IMR-90 (cell line): Measurements from ENCODE around the gene GLRA2. TPM values are rescaled to one million over a fixed set of nuclear protein-coding genes. Genes with fewer than 3 reads are reported as not detected.

ENCODE experiments used
- ATAC-seq: fragments of 200-7000 bp; cut with Tn5 transposase; 2 replicates; pipeline ENCODE4 v1.9.1; 2020; ENCODE audit warnings: low read depth, mild to moderate bottlenecking, moderate library complexity
- BruUV-seq: library from RNA; stranded (reverse); fragments of 400-500 nt; replicated peaks from 2 replicates; lab custom pipeline; 2021; lab: Mats Ljungman, UMichigan
- CTCF ChIA-PET: fragments of 300-600 bp; formaldehyde crosslinking; extraction: SDS; loops from one replicate; lab custom pipeline; 2021; ENCODE audit warnings: antibody characterized with exemption; lab: Yijun Ruan, JAX
- POLR2A ChIA-PET: fragments of 300-600 bp; sonication (Branson Sonifier 250); formaldehyde crosslinking; loops from one replicate; lab custom pipeline; 2022; ENCODE audit warnings: antibody characterized with exemption; ENCODE audit not compliant: unreplicated experiment; lab: Charles Lee
- DNase-seq: peaks from one replicate; pipeline ENCODE4 v3.0.0; 2013
- H2AFZ ChIP-seq: replicated peaks from 2 replicates; pipeline ENCODE3; 2013; ENCODE audit warnings: low read length, mild to moderate bottlenecking; ENCODE audit not compliant: poor library complexity
- H2AK5ac ChIP-seq: 2 replicates; pipeline ENCODE4 v1.6.1; 2013; ENCODE audit warnings: low read depth, low read length, inconsistent platforms
- H2AK9ac ChIP-seq: replicated peaks from 2 replicates; pipeline ENCODE3; 2013; ENCODE audit warnings: mild to moderate bottlenecking, low read depth, low read length, moderate library complexity; ENCODE audit not compliant: poor library complexity
- H2BK120ac ChIP-seq: 2 replicates; pipeline ENCODE4 v1.6.1; 2013; ENCODE audit warnings: low read depth, low read length, inconsistent platforms
- H2BK15ac ChIP-seq: 3 replicates; pipeline ENCODE4 v1.6.1; 2013; ENCODE audit warnings: low read depth, low read length, inconsistent platforms
- H2BK20ac ChIP-seq: 2 replicates; pipeline ENCODE4 v1.6.1; 2013; ENCODE audit warnings: low read depth, mild to moderate bottlenecking, inconsistent platforms, low read length, moderate library complexity
- H2BK5ac ChIP-seq: 2 replicates; pipeline ENCODE4 v1.6.1; 2013; ENCODE audit warnings: mild to moderate bottlenecking, low read depth, low read length, inconsistent platforms; ENCODE audit not compliant: poor library complexity, severe bottlenecking
- H3K14ac ChIP-seq: replicated peaks from 2 replicates; pipeline ENCODE4 v1.6.1; 2013; ENCODE audit warnings: low read depth, low read length, inconsistent platforms
- H3K18ac ChIP-seq: 2 replicates; pipeline ENCODE4 v1.6.1; 2013; ENCODE audit warnings: low read depth, low read length, control low read depth
- H3K23ac ChIP-seq: 2 replicates; pipeline ENCODE4 v1.6.1; 2013; ENCODE audit warnings: low read depth, low read length, inconsistent platforms
- H3K27ac ChIP-seq: 2 replicates; pipeline ENCODE4 v1.5.1; 2013; ENCODE audit warnings: mild to moderate bottlenecking, control low read depth, low read length; ENCODE audit not compliant: insufficient read depth
- H3K27me3 ChIP-seq: 2 replicates; pipeline ENCODE4 v1.6.1; 2013; ENCODE audit warnings: low read length; ENCODE audit not compliant: control insufficient read depth, insufficient read depth
- H3K36me3 ChIP-seq: 2 replicates; pipeline ENCODE4 v1.6.1; 2013; ENCODE audit warnings: low read length, mixed read lengths; ENCODE audit not compliant: control insufficient read depth, insufficient read depth
- H3K4ac ChIP-seq: 2 replicates; pipeline ENCODE4 v1.6.1; 2013; ENCODE audit warnings: low read depth, low read length, inconsistent platforms
- H3K4me1 ChIP-seq: 2 replicates; pipeline ENCODE4 v1.6.1; 2013; ENCODE audit warnings: low read length, mixed read lengths; ENCODE audit not compliant: control insufficient read depth, insufficient read depth
- H3K4me2 ChIP-seq: 2 replicates; pipeline ENCODE4 v1.6.1; 2013; ENCODE audit warnings: low read depth, mild to moderate bottlenecking, control low read depth, low read length, moderate library complexity
- H3K4me3 ChIP-seq: 2 replicates; pipeline ENCODE4 v1.5.1; 2013; ENCODE audit warnings: low read depth, mild to moderate bottlenecking, control low read depth, low read length, moderate library complexity; ENCODE audit not compliant: insufficient read depth
- H3K56ac ChIP-seq: 2 replicates; pipeline ENCODE4 v1.6.1; 2013; ENCODE audit warnings: low read length, inconsistent platforms; ENCODE audit not compliant: insufficient read depth; ENCODE audit errors: extremely low read depth
- H3K79me1 ChIP-seq, 2 experiments: 2 replicates each; pipeline ENCODE4 v1.6.1; 2013; ENCODE audit warnings: low read length in 2 of 2, inconsistent platforms in 1 of 2, low read depth in 1 of 2
- H3K9ac ChIP-seq: 2 replicates; pipeline ENCODE4 v1.6.1; 2013; ENCODE audit warnings: low read depth, low read length, control low read depth
- H3K9me1 ChIP-seq: 2 replicates; pipeline ENCODE4 v1.6.1; 2013; ENCODE audit warnings: low read length, inconsistent platforms; ENCODE audit not compliant: insufficient read depth
- H3K9me3 ChIP-seq: 2 replicates; pipeline ENCODE4 v1.6.1; 2013; ENCODE audit warnings: low read length; ENCODE audit not compliant: control insufficient read depth, insufficient read depth
- H4K20me1 ChIP-seq: 2 replicates; pipeline ENCODE4 v1.6.1; 2013; ENCODE audit warnings: low read length, inconsistent platforms; ENCODE audit not compliant: insufficient read depth
- H4K5ac ChIP-seq: 2 replicates; pipeline ENCODE4 v1.6.1; 2013; ENCODE audit warnings: mild to moderate bottlenecking, low read depth, low read length, control low read depth
- H4K8ac ChIP-seq, 2 experiments: 2 replicates each; pipeline ENCODE4 v1.6.1; 2013; ENCODE audit warnings: low read depth in 2 of 2, low read length in 2 of 2, control low read depth in 1 of 2, inconsistent platforms in 1 of 2
- H4K91ac ChIP-seq: 2 replicates; pipeline ENCODE4 v1.6.1; 2013; ENCODE audit warnings: low read depth, low read length, inconsistent platforms; ENCODE audit not compliant: insufficient read depth
- POLR2A ChIP-seq: IDR thresholded peaks from 2 replicates; pipeline ENCODE4 v1.6.1; 2012; ENCODE audit warnings: mild to moderate bottlenecking, low read depth, low read length
- WGBS, 2 experiments: methylation state at CpG; one replicate each; pipeline versions ENCODE4 v1.1.5 to v1.1.7; 2013; ENCODE audit warnings: missing lambda C conversion rate in 2 of 2; ENCODE audit not compliant: insufficient read length in 1 of 2; ENCODE audit errors: extremely low coverage in 2 of 2; 5-methylcytosine and 5-hydroxymethylcytosine counted together
- dilution Hi-C: fragments of 300-500 bp; cut with HindIII; formaldehyde crosslinking; loops from one replicate; pipeline ENCODE4 v1.14.3; 2018; ENCODE audit warnings: low sequenced_read_pairs; ENCODE audit not compliant: unreplicated experiment
- in situ Hi-C: fragments of 300-500 bp; cut with MboI; formaldehyde crosslinking; loops from 3 replicates; pipeline ENCODE4 v1.14.3; 2019; ENCODE audit warnings: low sequenced_read_pairs, inconsistent platforms, mixed read lengths
- intact Hi-C: fragments of 100-400 bp; cut with micrococcal nuclease; formaldehyde crosslinking; loops from 2 replicates; pipeline ENCODE4 v1.10.0; 2022
- polyA plus RNA-seq, 3 experiments: library from polyadenylated mRNA; depleted of rRNA; stranded (reverse); fragments of >200 nt; gene quantifications; 2 replicates each; pipeline ENCODE4 v1.2.3, GENCODE V29; 2012; ENCODE audit warnings: low replicate concordance in 1 of 3
- total RNA-seq: library from RNA; depleted of rRNA; stranded (reverse); fragments of >200 nt; gene quantifications from 2 replicates; pipeline ENCODE4 v1.2.3, GENCODE V29; 2012

Gene GLRA2
- total and polyA plus RNA-seq, 2 of the 4 experiments (the other 2 are of a cell fraction): not detected

GRCh38 chrX:14573161-14573560 is 43.8 kb downstream of the GLRA2 start:
- no peak overlapping the region for H3K4ac ChIP-seq
- no peak overlapping the region for H2BK20ac ChIP-seq
- H3K36me3 ChIP-seq: no peaks in the 10 kb centered on the region
- H4K91ac ChIP-seq: no peak overlapping the region
- intact Hi-C loops: no loop called here
- H3K56ac ChIP-seq: no peak overlapping the region
- no peak overlapping the region for H2BK120ac ChIP-seq
- BruUV-seq: no TSS peak
- H3K27me3 ChIP-seq: no peaks in the 10 kb centered on the region
- H3K14ac ChIP-seq: no peak overlapping the region
- ChIA-PET CTCF (no interaction called here), POLR2A (no interaction called here)
- in situ Hi-C loops: no loop called here
- H4K8ac ChIP-seq: no peak overlapping the region
- no peak overlapping the region for H4K5ac ChIP-seq
- dilution Hi-C loops: no loop called here
- DNase-seq (no peak), ATAC-seq (no peak)
- no peaks in the 10 kb centered on the region for H3K79me1 ChIP-seq
- no peak overlapping the region for H3K18ac ChIP-seq
- H3K9ac ChIP-seq: no peak overlapping the region
- WGBS, 2 experiments: no CpG with 5 or more reads among the region's 2 CpGs
- H2AFZ ChIP-seq: no peak overlapping the region
- no peak overlapping the region for H2BK5ac ChIP-seq
- no peaks in the 10 kb centered on the region for H3K9me1 ChIP-seq
- no peak overlapping the region for H2BK15ac ChIP-seq
- H3K23ac ChIP-seq: no peak overlapping the region
- H3K4me1 ChIP-seq: no peaks in the 10 kb centered on the region
- no peak overlapping the region for H2AK9ac ChIP-seq
- H4K20me1 ChIP-seq: no peaks in the 10 kb centered on the region
- H2AK5ac ChIP-seq: no peak overlapping the region
- H3K4me2 ChIP-seq: no peak overlapping the region
- no peak overlapping the region for H3K27ac ChIP-seq
- no peak overlapping the region for H3K4me3 ChIP-seq
- TF ChIP-seq POLR2A: no peak
- H3K9me3 ChIP-seq: no peaks in the 10 kb centered on the region
